Loucy (cell line): Measurements from ENCODE around the gene FOXF1.

Source experiments
- H2AFZ ChIP-seq: fragments of 200-600 bp; sonication (generic); 2 replicates; pipeline ENCODE4 v1.6.0; 2016; ENCODE audit warnings: antibody characterized with exemption, mild to moderate bottlenecking, low read length, moderate library complexity
- H3F3A ChIP-seq: fragments of 200-600 bp; 2 replicates; pipeline ENCODE4 v1.6.0; 2016; ENCODE audit warnings: antibody characterized with exemption, low read depth, mild to moderate bottlenecking
- H3K27me3 ChIP-seq: fragments of 200-600 bp; sonication (generic); 2 replicates; pipeline ENCODE4 v1.6.1; 2014; ENCODE audit warnings: low read length, mild to moderate bottlenecking; ENCODE audit not compliant: insufficient read depth, poor library complexity, severe bottlenecking
- H3K36me3 ChIP-seq: fragments of 200-600 bp; sonication (generic); 2 replicates; pipeline ENCODE4 v1.6.1; 2016; ENCODE audit warnings: low read length; ENCODE audit not compliant: insufficient read depth
- H3K4me1 ChIP-seq: fragments of 200-600 bp; sonication (generic); 2 replicates; pipeline ENCODE4 v1.5.1; 2014; ENCODE audit warnings: low read length, mild to moderate bottlenecking; ENCODE audit not compliant: insufficient read depth, poor library complexity, severe bottlenecking
- H3K4me2 ChIP-seq: fragments of 200-600 bp; sonication (generic); 2 replicates; pipeline ENCODE4 v1.6.0; 2014; ENCODE audit warnings: antibody characterized with exemption, low read length, low read depth, mild to moderate bottlenecking; ENCODE audit not compliant: poor library complexity, severe bottlenecking
- H3K4me3 ChIP-seq: fragments of 200-600 bp; sonication (generic); 2 replicates; pipeline ENCODE4 v1.5.1; 2014; ENCODE audit warnings: low read length, mild to moderate bottlenecking, mixed read lengths; ENCODE audit not compliant: poor library complexity, severe bottlenecking
- H3K79me2 ChIP-seq: fragments of 200-600 bp; sonication (generic); 2 replicates; pipeline ENCODE4 v1.6.1; 2014; ENCODE audit warnings: low read length; ENCODE audit not compliant: insufficient read depth
- H3K9ac ChIP-seq: fragments of 200-600 bp; sonication (generic); 2 replicates; pipeline ENCODE4 v1.6.0; 2014; ENCODE audit warnings: mild to moderate bottlenecking, low read depth, low read length, moderate library complexity; ENCODE audit not compliant: poor library complexity, severe bottlenecking
- H3K9me2 ChIP-seq: fragments of 200-600 bp; sonication (generic); replicated peaks from 2 replicates; pipeline ENCODE4 v1.6.1; 2016; ENCODE audit warnings: low read depth, low read length, mixed read lengths
- H3K9me3 ChIP-seq: fragments of 200-600 bp; sonication (generic); 2 replicates; pipeline ENCODE4 v1.6.1; 2014; ENCODE audit warnings: mild to moderate bottlenecking, antibody characterized with exemption, low read length, low read depth; ENCODE audit not compliant: insufficient read depth
- H4K20me1 ChIP-seq: fragments of 200-600 bp; sonication (generic); 2 replicates; pipeline ENCODE4 v1.6.0; 2014; ENCODE audit warnings: antibody characterized with exemption, low read length, mild to moderate bottlenecking; ENCODE audit not compliant: insufficient read depth, poor library complexity, severe bottlenecking
- EZH2phosphoT487 ChIP-seq: fragments of 200-600 bp; IDR thresholded peaks from 2 replicates; pipeline ENCODE4 v1.6.1; 2018; ENCODE audit warnings: antibody characterized with exemption, mild to moderate bottlenecking, moderate library complexity, borderline replicate concordance
- TF ChIP-seq, protein P1 (sequence below): fragments of 200-600 bp; sonication (generic); conservative IDR thresholded peaks from 2 replicates; pipeline ENCODE4 v1.5.1; 2014; ENCODE audit warnings: mild to moderate bottlenecking, antibody characterized with exemption, low read length

FOXF1 gene

DNA sequence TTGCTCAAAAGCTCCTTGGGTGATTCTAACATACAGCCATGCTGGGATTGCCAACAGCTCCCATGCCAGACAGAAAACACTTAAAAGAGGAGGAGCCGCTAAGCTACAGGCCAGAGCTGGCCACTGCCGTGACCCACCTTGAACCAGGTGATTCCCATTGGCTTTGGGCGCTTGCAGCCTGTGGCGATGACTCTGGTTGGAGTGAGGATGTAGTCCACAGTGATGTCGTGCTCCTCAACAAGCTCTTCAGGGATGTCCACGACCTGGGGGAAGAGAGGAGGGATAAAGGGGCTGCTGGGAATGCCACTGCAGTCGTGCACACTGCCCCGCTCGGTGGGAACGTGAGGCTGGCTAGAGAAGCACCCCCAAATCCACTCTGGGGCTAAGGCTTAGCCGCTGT lies 31.2 kb downstream of the FOXF1 start:
- Histone ChIP-seq H2AFZ (no peak overlapping the region), H3K36me3 (peaks cover 16% of the 10 kb centered on the region; the same call in 1 of the 2 replicates), H3K9me2 (no peaks in the 10 kb centered on the region), H3K9me3 (no peaks in the 10 kb centered on the region), H4K20me1 (no peaks in the 10 kb centered on the region), H3K9ac (no peak overlapping the region), H3K79me2 (no peaks in the 10 kb centered on the region), H3K27me3 (no peaks in the 10 kb centered on the region), H3K4me2 (no peak overlapping the region), H3F3A (no peaks in the 10 kb centered on the region), H3K4me1 (no peaks in the 10 kb centered on the region), H3K4me3 (no peak overlapping the region)
- no peak for TF ChIP-seq EZH2phosphoT487
- TF ChIP-seq, protein P1, sequence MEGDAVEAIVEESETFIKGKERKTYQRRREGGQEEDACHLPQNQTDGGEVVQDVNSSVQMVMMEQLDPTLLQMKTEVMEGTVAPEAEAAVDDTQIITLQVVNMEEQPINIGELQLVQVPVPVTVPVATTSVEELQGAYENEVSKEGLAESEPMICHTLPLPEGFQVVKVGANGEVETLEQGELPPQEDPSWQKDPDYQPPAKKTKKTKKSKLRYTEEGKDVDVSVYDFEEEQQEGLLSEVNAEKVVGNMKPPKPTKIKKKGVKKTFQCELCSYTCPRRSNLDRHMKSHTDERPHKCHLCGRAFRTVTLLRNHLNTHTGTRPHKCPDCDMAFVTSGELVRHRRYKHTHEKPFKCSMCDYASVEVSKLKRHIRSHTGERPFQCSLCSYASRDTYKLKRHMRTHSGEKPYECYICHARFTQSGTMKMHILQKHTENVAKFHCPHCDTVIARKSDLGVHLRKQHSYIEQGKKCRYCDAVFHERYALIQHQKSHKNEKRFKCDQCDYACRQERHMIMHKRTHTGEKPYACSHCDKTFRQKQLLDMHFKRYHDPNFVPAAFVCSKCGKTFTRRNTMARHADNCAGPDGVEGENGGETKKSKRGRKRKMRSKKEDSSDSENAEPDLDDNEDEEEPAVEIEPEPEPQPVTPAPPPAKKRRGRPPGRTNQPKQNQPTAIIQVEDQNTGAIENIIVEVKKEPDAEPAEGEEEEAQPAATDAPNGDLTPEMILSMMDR = no peak

DNA sequence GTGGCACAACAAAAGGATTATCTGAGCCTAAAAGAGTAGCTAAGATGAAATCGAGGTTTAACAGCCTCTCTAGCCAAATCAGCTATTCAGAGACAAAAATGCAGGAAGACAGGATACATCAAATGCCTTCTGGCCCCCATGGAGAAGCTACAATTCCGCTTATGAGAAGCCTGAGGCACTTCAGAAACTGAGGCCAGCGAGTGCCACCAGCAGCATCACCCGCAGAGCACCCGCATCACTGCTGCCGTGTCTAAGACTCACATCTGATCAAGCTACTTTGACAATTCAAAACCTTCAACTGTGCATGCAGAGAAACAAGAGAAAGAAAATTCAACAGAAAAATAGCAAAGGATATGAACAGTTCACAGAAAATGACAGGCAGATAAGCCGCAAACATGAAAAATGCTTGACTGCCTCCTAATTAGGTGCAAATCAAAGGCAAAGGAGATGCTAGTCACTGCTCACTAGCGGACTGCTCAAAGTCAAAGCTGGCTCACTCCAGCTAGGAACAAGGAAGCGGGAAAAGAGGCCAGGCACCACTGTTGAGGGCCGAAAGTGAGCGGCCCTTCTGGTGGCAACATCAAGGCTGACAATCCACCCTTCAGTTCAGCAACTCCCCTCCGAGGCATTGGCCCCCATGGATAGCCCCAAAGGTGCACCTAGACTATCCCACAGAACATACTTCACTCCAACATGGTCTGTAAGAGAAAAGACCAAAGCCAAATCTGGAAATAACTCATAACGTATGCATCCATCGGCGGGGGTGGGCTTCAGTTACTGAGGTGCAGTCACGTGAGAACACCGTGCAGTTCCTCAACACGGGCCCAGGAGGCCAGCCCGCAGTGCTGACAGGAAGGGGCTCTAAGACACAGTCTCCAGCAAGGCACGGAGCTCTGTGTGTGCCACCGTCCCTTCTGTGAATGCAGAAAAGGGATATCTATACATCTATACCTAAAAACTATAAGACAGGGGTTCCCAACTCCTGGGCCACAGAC lies 32.7 kb downstream of the FOXF1 start:
- Histone ChIP-seq H3K9me2 (no peaks in the 10 kb centered on the region), H3K9me3 (no peaks in the 10 kb centered on the region), H3K4me2 (no peak overlapping the region), H3F3A (no peaks in the 10 kb centered on the region), H3K36me3 (peaks cover 16% of the 10 kb centered on the region; the same call in 1 of the 2 replicates), H3K79me2 (no peaks in the 10 kb centered on the region), H4K20me1 (no peaks in the 10 kb centered on the region), H3K4me3 (no peak overlapping the region), H3K9ac (no peak overlapping the region), H3K27me3 (no peaks in the 10 kb centered on the region), H3K4me1 (no peaks in the 10 kb centered on the region), H2AFZ (no peak overlapping the region)
- TF ChIP-seq, protein P1 = no peak
- no peak for TF ChIP-seq EZH2phosphoT487

DNA sequence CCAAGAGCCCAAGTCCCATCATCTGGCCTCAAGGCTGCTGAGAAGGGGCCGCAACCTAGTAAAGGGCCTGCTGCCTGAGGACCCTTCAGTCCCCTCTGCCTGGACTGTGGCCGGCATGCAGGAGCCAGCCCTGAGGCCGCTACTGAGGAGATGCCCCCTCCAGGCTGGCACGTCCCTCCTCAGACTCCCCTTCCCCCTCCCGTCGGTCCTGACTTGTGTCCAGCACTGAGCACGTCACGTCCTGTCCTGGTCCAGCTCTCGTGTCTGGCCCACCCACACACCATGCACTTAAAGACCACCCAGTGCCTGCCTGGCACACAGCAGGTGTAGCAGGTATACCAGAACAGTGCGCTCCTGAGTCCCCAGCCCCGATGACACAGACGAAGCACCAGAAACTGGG lies 35.2 kb downstream of the FOXF1 start:
- Histone ChIP-seq H3K4me3 (no peak overlapping the region), H3K9me3 (no peaks in the 10 kb centered on the region), H3K36me3 (peaks cover 7% of the 10 kb centered on the region; the same call in 1 of the 2 replicates), H3K9ac (no peak overlapping the region), H3K79me2 (no peaks in the 10 kb centered on the region), H2AFZ (no peak overlapping the region), H3K4me2 (no peak overlapping the region), H3K9me2 (no peaks in the 10 kb centered on the region), H4K20me1 (no peaks in the 10 kb centered on the region), H3K27me3 (no peaks in the 10 kb centered on the region), H3F3A (no peaks in the 10 kb centered on the region), H3K4me1 (no peaks in the 10 kb centered on the region)
- TF ChIP-seq, protein P1 = no peak
- TF ChIP-seq EZH2phosphoT487 = no peak
